Measurements from ENCODE around the gene TXNRD2. TPM values are rescaled to one million over a fixed set of nuclear protein-coding genes. Genes with fewer than 3 reads are reported as not detected.
A peak's percentile ranks its signal among the peaks of the same experiment; 100 is the strongest.

TXNRD2 gene
- total RNA-seq, 2 donors from 2014 or later = 7.3 to 13.6 TPM

GRCh38 chr22:19827341-19828034 lies 114.1 kb downstream of the TXNRD2 start:
- no peak overlapping the region for H3K4me3 Mint-ChIP-seq

GRCh38 chr22:19826619-19826950 lies 115.0 kb downstream of the TXNRD2 start:
- H3K36me3 Mint-ChIP-seq (ENCODE audit: low read depth) = peaks cover 6% of the 10 kb centered on the region
- no peak overlapping the region for H3K27ac Mint-ChIP-seq
- Histone ChIP-seq H3K4me1 (ENCODE audit: control insufficient read depth, insufficient read depth, low read length) (no peaks in the 10 kb centered on the region), H3K9me3 (ENCODE audit: control insufficient read depth, low read length) (peaks cover 8% of the 10 kb centered on the region), H3K36me3 (ENCODE audit: control insufficient read depth, insufficient read depth, low read length) (no peaks in the 10 kb centered on the region), H3K27me3 (ENCODE audit: control insufficient read depth, insufficient read depth, low read length, poor library complexity, severe bottlenecking) (no peaks in the 10 kb centered on the region), H3K4me3 (ENCODE audit: low read length) (no peak overlapping the region), H3K27ac (ENCODE audit: low read depth, low read length) (no peak overlapping the region), H3K9ac (ENCODE audit: extremely low read depth, low read length, poor library complexity, severe bottlenecking) (no peak overlapping the region)
- no peak overlapping the region for H3K4me3 Mint-ChIP-seq
- WGBS, 2 experiments (ENCODE audit: insufficient coverage in 1 of 2, insufficient read length in 1 of 2) = 0% methylated on average over 2 of the region's 2 CpGs
- TF ChIP-seq CTCF (conservative IDR thresholded peaks at IDR 0.05) = no peak
- DNase-seq = no peak
- H3K27me3 Mint-ChIP-seq (ENCODE audit: insufficient read depth) = no peaks in the 10 kb centered on the region
- H3K4me1 Mint-ChIP-seq = no peaks in the 10 kb centered on the region
- H3K9me3 Mint-ChIP-seq = no peaks in the 10 kb centered on the region

More at GRCh38 chr22:19827341-19828034, 114.1 kb downstream of the TXNRD2 start:
- peaks cover 6% of the 10 kb centered on the region for H3K36me3 Mint-ChIP-seq (ENCODE audit: low read depth)
- Histone ChIP-seq H3K27me3 (ENCODE audit: control insufficient read depth, insufficient read depth, low read length, poor library complexity, severe bottlenecking) (no peaks in the 10 kb centered on the region), H3K27ac (ENCODE audit: low read depth, low read length) (no peak overlapping the region), H3K4me3 (ENCODE audit: low read length) (no peak overlapping the region), H3K9ac (ENCODE audit: extremely low read depth, low read length, poor library complexity, severe bottlenecking) (no peak overlapping the region), H3K36me3 (ENCODE audit: control insufficient read depth, insufficient read depth, low read length) (no peaks in the 10 kb centered on the region), H3K4me1 (ENCODE audit: control insufficient read depth, insufficient read depth, low read length) (no peaks in the 10 kb centered on the region), H3K9me3 (ENCODE audit: control insufficient read depth, low read length) (peaks cover 8% of the 10 kb centered on the region)
- WGBS, 2 experiments (ENCODE audit: insufficient coverage in 1 of 2, insufficient read length in 1 of 2) = 85 to 100% methylated on average over 4 to 10 of the region's 10 CpGs
- H3K9me3 Mint-ChIP-seq = no peaks in the 10 kb centered on the region
- no peaks in the 10 kb centered on the region for H3K27me3 Mint-ChIP-seq (ENCODE audit: insufficient read depth)
- TF ChIP-seq CTCF (conservative IDR thresholded peaks at IDR 0.05) = no peak
- H3K4me1 Mint-ChIP-seq = no peaks in the 10 kb centered on the region
- no peak for DNase-seq
- no peak overlapping the region for H3K27ac Mint-ChIP-seq

GRCh38 chr22:19825904-19826618 lies 115.6 kb downstream of the TXNRD2 start:
- H3K9me3 Mint-ChIP-seq = no peaks in the 10 kb centered on the region
- peak; percentile 5 for DNase-seq
- no peak overlapping the region for H3K27ac Mint-ChIP-seq
- no peaks in the 10 kb centered on the region for H3K4me1 Mint-ChIP-seq
- no peaks in the 10 kb centered on the region for H3K27me3 Mint-ChIP-seq (ENCODE audit: insufficient read depth)
- H3K4me1 ChIP-seq (ENCODE audit: control insufficient read depth, insufficient read depth, low read length) = no peaks in the 10 kb centered on the region
- peaks cover 6% of the 10 kb centered on the region for H3K36me3 Mint-ChIP-seq (ENCODE audit: low read depth)
- H3K4me3 Mint-ChIP-seq = no peak overlapping the region
- H3K27ac ChIP-seq (ENCODE audit: low read depth, low read length) = no peak overlapping the region
- no peaks in the 10 kb centered on the region for H3K36me3 ChIP-seq (ENCODE audit: control insufficient read depth, insufficient read depth, low read length)
- H3K9ac ChIP-seq (ENCODE audit: extremely low read depth, low read length, poor library complexity, severe bottlenecking) = no peak overlapping the region
- WGBS, 2 experiments (ENCODE audit: insufficient coverage in 1 of 2, insufficient read length in 1 of 2) = 90 to 92% methylated on average over 6 to 7 of the region's 7 CpGs
- no peaks in the 10 kb centered on the region for H3K27me3 ChIP-seq (ENCODE audit: control insufficient read depth, insufficient read depth, low read length, poor library complexity, severe bottlenecking)
- peaks cover 8% of the 10 kb centered on the region for H3K9me3 ChIP-seq (ENCODE audit: control insufficient read depth, low read length)
- TF ChIP-seq CTCF (conservative IDR thresholded peaks at IDR 0.05) = no peak
- no peak overlapping the region for H3K4me3 ChIP-seq (ENCODE audit: low read length)

Small RNA genes within 50 kb of the gene (microRNA-seq; reads per million reads assigned to microRNA genes)
- gene MIR4761 (ENCODE audit: borderline microRNAs expressed) = not detected

Other genes with a start within 250 kb of the TXNRD2 start
- 10 to 100 TPM in 1 of 2 donors, 1 to 10 TPM in 1; 9.8 to 20.0 TPM for gene SEPTIN5, start 227.3 kb downstream of the TXNRD2 start, total RNA-seq
- gene GP1BB, start 218.3 kb downstream of the TXNRD2 start, total RNA-seq = under 1 TPM; 0.48 to 0.62 TPM
- 1 to 10 TPM in 1 of 2 donors, not detected in 1; 1.3 TPM for gene TBX1, start 181.0 kb downstream of the TXNRD2 start, total RNA-seq
- 10 to 100 TPM in 1 of 2 donors, 1 to 10 TPM in 1; 9.5 to 12.2 TPM for gene GNB1L, start 86.9 kb downstream of the TXNRD2 start, total RNA-seq
- 10 to 100 TPM; 20.6 to 22.2 TPM for gene RTL10, start 86.9 kb downstream of the TXNRD2 start, total RNA-seq
- 10 to 100 TPM; 26.6 to 27.8 TPM for gene COMT, start within 50 bp of the TXNRD2 start, total RNA-seq
- 10 to 100 TPM; 48.3 to 61.3 TPM for gene ARVCF, start 75.0 kb upstream of the TXNRD2 start, total RNA-seq
- gene TANGO2, start 79.3 kb upstream of the TXNRD2 start, total RNA-seq = 10 to 100 TPM; 19.9 to 21.8 TPM
- 10 to 100 TPM; 61.3 to 76.1 TPM for gene DGCR8, start 138.4 kb upstream of the TXNRD2 start, total RNA-seq
- gene RANBP1, start 174.3 kb upstream of the TXNRD2 start, total RNA-seq = 100 to 1,000 TPM; 320 to 415 TPM
- 10 to 100 TPM; 45.6 to 55.2 TPM for gene TRMT2A, start 175.4 kb upstream of the TXNRD2 start, total RNA-seq
- 10 to 100 TPM; 82.2 to 82.3 TPM for gene ZDHHC8, start 190.0 kb upstream of the TXNRD2 start, total RNA-seq
- not detected for gene CCDC188, start 209.2 kb upstream of the TXNRD2 start, total RNA-seq